ENCODE results near the gene NBPF4.
A peak's percentile ranks its signal among the peaks of the same experiment; 100 is the strongest.
"Not testable (repeated sequence)": the region's sequence is repeated elsewhere in the genome, so short reads cannot be mapped to it uniquely, and the experiment has no call there.

The NBPF4 gene

DNA sequence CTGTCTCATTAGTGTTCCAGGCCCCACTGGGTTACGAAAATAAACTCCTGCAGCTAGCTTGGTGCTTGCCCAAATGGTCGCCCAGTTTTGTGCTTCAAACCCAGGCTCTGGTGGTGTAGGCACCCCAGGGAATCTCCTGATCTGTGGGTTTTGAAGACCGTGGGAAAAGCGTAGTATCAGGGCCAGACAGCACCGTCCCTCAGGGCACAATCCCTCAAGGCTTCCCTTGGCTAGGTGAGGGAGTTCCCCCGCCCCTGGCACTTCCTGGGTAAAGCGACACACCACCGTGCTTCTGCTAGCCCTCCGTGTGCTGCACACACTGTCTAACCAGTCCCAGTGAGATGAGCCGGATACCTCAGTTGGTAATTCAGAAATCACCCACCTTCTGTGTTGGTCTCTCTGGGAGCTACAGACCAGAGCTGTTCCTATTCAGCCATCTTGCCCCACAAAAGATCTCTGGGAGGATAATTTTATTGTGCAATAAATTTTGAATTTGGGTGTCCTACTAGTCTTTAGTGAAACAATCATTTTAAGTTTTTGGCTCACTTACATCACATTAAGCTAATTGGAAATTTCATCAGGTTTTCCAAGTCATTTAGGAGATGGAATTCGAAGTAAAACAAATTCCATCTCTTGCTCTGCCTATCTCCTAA is 34.3 kb downstream of the NBPF4 start:
- DNase-seq = no peak

- DNase-seq = no peak
These were observed 35.0 kb downstream of the NBPF4 start for GRCh38 chr1:108208724-108209446.

DNA sequence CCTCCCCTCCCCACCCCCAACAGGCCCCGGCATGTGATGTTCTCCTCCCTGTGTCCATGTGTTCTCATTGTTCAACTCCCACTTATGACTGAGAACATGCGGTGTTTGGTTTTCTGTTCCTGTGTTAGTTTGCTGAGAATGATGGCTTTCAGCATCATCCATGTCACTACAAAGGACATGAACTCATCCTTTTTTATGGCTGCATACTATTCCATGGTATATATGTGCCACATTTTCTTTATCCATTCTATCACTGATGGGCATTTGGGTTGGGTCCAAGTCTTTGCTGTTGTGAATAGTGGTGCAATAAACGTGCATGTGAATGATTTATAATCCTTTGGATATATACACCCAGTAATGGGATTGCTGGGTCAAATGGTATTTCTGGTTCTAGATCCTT is 40.3 kb downstream of the NBPF4 start:
- DNase-seq = not testable (repeated sequence)

- DNase-seq = no peak
These were observed 42.2 kb downstream of the NBPF4 start for GRCh38 chr1:108201687-108202086.

DNA sequence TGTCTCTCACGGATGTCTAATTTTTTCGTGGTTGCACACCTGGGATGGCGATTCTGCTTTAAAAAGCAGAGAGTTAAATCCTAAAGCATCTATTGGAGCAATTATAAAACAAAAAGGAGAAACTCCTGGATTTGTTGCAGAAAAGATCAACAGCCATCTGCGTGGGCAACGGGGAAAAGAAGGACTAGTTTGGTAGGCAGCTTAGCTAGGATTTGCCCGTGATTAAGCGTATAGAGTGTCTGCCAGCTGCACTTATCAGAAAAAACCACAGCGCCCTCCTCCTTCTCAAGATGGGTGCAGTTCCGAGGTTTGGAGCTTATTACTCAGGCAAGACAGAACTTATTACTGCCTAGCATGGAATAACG is 43.2 kb downstream of the NBPF4 start:
- DNase-seq = no peak

- DNase-seq = peak; percentile 81
These were observed 43.8 kb downstream of the NBPF4 start, which contains the start of gene SLC25A24 for GRCh38 chr1:108199781-108200686. TSS of gene SLC25A24 (minus strand) at chr1:108200343. CDS start at chr1:108200138, 205 bp downstream.

DNA sequence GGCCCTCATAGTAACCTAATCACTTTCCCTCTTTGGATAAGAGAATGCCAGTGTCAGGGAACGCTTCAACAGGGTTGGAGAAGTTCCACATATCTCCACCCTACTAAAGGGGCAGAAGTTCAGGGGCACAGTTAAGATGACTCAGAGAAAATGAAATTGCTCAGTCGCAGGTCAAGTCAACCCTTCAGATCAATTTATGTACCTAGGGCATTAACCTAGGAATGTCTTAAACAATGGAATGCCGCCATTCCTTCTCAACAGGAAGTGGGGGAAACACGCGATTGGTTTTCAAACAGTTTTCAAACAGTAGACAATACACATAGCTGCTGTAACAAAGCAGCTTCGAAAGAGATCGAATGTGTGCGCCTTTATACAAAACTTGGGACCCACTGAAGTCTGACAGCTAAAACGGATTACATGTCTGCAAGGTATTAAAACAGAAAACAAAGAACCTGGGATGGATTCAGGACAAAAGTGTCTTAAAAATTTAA is 44.6 kb downstream of the NBPF4 start:
- no peak for DNase-seq

DNA sequence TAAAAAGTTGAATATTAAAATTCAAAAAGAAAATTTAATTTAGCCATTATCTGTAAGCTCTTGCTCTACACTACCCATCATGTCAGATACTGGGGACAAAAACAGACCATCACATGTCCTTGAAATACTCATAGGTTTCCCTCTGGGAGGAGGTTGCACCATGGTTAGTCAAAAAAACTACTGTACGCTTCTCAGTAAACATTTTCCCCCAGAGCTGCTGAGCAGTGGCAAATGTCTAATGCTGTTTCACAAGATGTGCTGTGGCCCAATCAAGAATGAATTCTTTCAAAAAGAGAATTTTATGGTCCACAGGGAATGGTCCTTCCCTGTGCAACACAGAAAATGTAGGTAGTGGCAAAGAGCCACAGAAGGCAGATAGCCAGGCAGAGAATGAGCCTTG is 49.8 kb downstream of the NBPF4 start:
- no peak for DNase-seq

DNA sequence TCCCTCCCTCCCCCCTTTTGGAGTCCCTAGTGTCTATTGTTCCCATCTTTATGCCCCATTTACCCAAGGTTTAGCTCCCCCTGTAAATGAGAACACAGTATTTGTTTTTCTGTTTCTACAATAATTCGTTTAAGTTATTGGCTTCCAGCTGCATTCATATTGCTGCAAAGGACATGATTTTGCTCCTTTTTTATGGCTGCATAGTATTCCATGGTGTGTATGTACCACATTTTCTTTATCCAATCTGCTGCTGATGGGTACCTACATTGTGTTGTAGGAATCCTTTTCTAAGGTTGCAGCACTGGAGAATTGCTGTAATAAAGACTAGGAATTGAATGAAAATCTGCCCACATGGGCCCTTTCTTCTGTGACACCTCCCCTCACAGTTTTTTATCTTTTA is 50.5 kb downstream of the NBPF4 start:
- DNase-seq = no peak

DNA sequence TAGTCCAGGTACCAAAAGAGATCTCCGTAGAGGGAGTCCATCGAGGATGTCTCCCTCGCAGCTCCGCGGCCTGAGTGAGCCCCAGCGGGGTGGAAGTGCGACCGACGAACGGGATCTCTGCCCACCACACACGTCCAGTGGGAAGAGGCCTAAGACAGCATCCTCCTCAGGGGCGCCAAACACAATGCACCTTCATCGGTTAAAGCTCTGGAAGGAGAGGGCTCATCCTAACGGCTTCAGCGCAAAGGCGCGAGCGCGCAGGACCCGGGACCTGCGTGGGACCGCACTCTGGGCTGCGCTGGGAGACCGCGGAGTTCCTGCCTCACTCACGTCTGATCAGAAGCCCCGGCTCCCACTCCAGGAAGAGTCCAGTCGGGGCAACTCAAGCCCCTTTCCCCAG is 51.3 kb downstream of the NBPF4 start:
- no peak for DNase-seq

DNA sequence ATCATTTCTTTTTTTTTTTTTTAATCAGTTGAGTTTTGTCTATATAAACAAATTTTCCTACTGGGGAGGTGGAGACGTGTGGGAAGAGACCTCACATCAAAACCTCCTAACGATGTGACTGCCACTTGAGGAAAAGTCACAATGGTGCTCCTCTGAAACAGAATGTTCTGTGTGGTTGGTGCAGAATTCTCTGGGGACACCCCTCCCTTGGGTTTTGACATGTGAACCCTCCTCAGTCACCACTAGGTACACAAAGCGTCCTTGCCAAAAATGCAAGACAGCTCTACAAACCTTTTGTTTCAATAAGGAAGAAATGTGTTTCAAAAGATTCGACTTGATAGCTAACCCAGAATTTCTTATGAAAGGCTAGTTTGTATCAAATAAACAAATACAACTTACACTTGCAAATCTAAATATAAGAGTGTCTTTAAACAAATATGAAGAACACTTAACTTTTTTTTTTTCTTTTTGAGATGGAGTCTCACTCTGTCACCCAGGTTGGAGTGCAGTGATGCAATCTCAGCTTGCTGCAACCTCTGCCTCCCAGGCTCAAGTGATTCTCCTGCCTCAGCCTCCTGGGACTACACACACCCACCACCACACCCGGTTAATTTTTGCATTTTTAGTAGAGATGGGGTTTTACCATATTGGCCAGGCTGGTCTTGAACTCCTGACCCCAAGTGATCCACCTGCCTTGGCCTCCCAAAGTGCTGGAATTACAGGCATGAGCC is 53.0 kb downstream of the NBPF4 start:
- DNase-seq = no peak

DNA sequence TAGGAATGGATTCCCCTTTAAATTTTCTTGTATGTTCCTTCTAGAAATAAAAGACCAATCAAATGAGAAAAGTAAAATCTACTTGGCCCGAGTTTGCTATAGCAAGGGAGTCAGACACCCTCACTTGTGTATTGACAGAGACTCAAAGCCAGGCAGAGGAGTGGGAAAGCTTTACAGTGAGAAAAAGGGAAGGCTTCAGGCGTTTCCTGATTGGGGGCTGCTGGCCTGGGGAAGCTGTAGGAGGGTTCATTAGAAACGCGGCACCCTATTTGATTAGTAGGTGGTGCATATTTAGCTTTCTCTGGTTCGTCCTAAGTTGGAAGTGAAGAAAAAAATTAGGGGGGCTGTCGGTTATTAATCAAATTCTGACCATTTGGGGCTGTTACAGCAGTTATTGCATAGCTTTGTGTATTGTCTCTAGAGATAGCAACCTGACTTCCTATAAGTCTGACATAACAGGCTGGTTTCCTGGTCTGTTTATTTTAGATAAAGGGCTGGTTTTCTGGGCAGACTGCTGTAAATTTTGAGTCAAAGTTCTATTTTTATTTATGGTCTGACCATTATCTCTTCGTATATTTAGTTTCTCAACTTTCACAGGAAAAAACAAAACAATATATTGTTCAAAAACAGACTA is 53.8 kb downstream of the NBPF4 start:
- no peak for DNase-seq

DNA sequence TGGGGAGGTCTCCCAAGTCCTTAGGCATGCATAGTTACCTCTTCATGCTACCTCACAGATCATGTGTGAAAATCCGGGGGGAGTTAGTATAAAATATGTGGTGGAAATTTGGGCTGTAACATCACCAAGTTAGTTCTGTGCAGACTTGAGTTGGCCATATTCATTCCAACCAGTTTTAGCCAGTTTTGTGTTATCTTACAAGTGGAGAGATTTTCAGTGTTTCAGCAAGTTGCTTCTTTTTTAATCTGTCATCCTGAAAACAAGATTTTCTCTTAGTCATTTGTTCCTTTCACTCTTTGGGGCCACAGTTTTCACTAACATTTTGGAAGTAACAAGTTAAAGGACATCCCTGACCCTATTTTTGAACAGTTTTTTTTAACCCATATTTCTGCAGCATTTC is 55.1 kb downstream of the NBPF4 start:
- no peak for DNase-seq

DNA sequence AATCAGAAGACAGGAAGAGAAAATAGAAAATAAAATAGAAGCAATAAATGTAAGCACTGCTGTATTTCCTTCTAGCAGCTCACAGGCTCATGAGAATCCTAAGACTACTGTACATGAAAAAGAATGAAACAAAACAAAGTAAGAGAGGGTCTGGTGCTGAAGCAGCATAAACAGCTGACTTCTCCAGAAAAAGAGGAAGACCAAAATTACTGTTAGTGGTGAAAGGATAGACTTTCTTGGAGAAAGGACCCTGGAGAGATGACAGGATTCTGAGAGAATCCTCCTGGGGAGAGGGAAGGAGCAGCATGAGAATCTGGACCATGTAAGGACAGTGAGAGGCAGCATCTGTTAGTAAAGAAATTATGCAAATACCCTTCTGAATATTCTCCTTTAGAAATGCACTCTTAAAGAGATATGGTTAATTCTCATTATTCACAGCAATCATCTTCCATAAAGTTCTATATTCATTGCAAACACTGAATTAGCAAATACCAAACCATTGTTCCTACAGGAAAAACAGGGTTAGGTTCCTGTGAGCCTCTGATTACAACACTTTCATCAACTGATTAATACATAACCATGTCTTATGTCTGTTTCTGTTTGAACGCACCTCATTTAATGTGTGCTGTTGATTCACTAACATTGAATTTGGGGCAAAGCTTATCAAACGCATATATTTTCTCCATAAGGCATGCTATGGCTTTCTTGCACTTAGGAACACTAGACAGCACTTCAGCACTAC is 60.7 kb downstream of the NBPF4 start:
- no peak for DNase-seq

GRCh38 chr1:108179018-108179417 is 64.9 kb downstream of the NBPF4 start:
- DNase-seq = no peak

All from activated CD4-positive, CD25-positive, alpha-beta regulatory T cell treated with anti-CD3 and anti-CD28 coated beads, Interleukin-2, amount 50 U/mL, for 72 hours (primary cell).